Subcutaneous adipose tissue (tissue), 4 donors: ENCODE data around the gene ZC3H6. TPM values are rescaled to one million over a fixed set of nuclear protein-coding genes. Genes with fewer than 3 reads are reported as not detected.

Experiments
- small RNA-seq: library from RNA; depleted of rRNA; stranded (forward); fragments of <200 nt; gene quantifications from one replicate; pipeline ENCODE3, GENCODE V24; 2016
- total RNA-seq, 4 donors: library from RNA; depleted of rRNA; stranded (reverse); fragments of >200 nt; gene quantifications; one replicate each; pipeline ENCODE4 v1.1.0, GENCODE V29; 2016
- TF ChIP-seq, protein P1 (sequence below): fragments of 450-650 bp; IDR thresholded peaks from one replicate; pipeline ENCODE4 v1.5.1; 2016; ENCODE audit warnings: low read depth, mild to moderate bottlenecking, control low read depth, antibody characterized with exemption, moderate library complexity

Gene ZC3H6
- total RNA-seq, 4 donors from 2014 or later: 19.9 to 24.3 (median 20.2) TPM

DNA sequence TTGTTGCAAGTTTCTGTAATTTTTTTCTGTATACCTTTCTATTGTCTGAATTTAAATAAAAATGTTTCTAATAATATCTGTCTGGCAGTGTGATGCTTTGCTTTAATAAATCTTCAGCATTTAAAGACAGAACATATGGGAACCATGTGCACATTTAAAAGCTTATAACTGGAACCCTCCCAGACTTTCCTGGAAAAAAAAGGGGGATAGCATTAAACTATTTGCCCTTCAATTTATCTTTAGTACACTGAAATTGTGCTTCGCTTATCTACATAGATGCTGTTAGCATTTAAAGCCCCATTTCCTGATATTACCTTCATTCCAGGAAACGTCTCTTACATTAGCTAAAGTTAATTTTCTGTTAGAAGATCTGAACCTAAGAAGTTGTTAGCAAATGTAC is 64.6 kb downstream of the ZC3H6 start:
- TF ChIP-seq, protein P1, sequence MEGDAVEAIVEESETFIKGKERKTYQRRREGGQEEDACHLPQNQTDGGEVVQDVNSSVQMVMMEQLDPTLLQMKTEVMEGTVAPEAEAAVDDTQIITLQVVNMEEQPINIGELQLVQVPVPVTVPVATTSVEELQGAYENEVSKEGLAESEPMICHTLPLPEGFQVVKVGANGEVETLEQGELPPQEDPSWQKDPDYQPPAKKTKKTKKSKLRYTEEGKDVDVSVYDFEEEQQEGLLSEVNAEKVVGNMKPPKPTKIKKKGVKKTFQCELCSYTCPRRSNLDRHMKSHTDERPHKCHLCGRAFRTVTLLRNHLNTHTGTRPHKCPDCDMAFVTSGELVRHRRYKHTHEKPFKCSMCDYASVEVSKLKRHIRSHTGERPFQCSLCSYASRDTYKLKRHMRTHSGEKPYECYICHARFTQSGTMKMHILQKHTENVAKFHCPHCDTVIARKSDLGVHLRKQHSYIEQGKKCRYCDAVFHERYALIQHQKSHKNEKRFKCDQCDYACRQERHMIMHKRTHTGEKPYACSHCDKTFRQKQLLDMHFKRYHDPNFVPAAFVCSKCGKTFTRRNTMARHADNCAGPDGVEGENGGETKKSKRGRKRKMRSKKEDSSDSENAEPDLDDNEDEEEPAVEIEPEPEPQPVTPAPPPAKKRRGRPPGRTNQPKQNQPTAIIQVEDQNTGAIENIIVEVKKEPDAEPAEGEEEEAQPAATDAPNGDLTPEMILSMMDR: no peak

DNA sequence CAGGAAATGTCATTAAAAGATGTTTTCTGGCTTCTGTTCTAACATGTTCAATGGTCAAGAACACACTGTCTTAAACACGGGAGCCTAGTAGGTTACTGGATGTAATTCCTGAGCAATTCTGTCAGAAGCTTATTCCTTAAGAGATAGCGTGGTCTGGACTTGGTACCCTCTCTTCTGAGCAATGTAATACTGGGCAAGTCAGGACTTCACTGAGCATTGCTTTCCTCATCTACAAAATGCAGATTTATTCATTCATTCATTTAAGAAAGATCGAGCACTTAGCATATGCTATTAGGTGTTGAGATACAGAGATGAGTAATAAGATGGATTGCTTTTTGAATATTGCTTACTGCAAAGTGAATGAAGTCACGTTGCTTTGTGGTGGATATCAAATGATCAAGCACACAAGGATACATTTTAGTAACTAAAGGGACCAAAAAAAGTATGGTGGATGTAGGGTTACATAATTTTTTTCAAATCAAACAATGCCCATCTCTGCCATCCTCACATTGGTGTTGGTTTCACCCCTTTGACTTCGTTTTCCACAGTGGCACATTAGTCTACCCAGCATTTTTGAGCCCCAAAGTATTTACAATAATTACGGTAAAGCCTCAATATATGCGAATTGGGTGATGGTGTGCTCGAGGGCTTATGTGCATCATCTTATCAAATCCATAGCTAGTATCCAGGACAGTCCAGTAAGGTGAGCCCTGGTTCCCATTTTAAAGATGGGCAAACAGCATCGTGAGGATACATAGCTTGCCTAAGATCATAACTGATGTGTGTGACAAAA is 65.3 kb downstream of the ZC3H6 start:
- TF ChIP-seq, protein P1: no peak

GRCh38 chr2:112342067-112342550 is 66.7 kb downstream of the ZC3H6 start:
- TF ChIP-seq, protein P1: no peak

DNA sequence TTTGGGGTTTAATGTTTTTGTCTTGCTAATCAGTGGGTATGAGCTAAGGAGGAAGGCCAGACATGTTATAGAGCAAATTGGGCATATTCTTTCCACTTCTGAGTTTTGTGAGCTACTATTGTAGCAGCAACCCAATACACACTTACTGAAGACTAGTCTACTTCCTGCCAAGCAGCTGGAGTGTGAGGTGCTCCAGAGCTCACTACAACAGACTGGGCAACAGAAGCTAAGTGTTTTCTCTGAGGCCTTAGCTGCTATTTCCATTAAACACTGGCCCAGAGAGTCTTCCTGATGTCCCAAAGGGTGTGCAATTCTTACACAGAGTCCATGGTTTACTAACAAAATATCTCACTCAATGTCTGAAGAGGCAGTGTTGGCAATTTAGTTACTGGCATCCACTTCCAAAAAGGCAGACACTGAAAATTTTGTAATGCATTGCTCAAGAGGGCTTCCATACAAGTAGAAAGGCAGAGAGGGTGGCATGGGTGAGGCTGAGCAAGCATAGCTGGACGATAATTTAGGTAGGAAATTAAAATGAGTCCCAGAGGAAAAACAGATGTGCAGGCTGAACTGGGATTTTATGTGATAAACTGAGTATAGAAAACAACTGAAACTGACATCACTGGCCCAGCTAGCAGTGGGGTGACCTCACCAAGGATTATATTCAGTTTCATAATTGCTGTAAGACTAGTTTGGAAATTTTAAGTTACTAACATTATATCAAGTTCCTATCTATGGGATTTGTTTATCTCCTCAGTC is 68.6 kb downstream of the ZC3H6 start:
- TF ChIP-seq, protein P1: no peak

- TF ChIP-seq, protein P1: no peak
Measured at GRCh38 chr2:112345030-112346027, 69.9 kb downstream of the ZC3H6 start.

Small RNA genes lying within 50 kb of the gene (small RNA-seq; reads per million reads assigned to genes)
- not detected for gene AC115115.1

Other genes with a start within 250 kb of the ZC3H6 start
- 10 to 100 TPM; 13.6 to 27.5 (median 20.6) TPM for gene TMEM87B, start 220.3 kb upstream of the ZC3H6 start, total RNA-seq
- gene FBLN7, start 137.2 kb upstream of the ZC3H6 start, total RNA-seq: 10 to 100 TPM in 1 of 4 donors, 1 to 10 TPM in 3; 1.3 to 13.0 (median 4.7) TPM
- gene ZC3H8, start 20.6 kb upstream of the ZC3H6 start, total RNA-seq: 10 to 100 TPM in 3 of 4 donors, 1 to 10 TPM in 1; 4.7 to 24.0 (median 21.5) TPM
- 10 to 100 TPM; 28.4 to 52.5 (median 40.4) TPM for gene RGPD8, start 158.0 kb downstream of the ZC3H6 start, total RNA-seq
- 10 to 100 TPM; 22.3 to 41.6 (median 31.2) TPM for gene TTL, start 206.6 kb downstream of the ZC3H6 start, total RNA-seq